ENCODE measurements around the gene TOM1L1.

Gene TOM1L1

GRCh38 chr17:54898576-54898975, 2.1 kb upstream of the TOM1L1 start:
- no peak for FAIRE-seq

DNA sequence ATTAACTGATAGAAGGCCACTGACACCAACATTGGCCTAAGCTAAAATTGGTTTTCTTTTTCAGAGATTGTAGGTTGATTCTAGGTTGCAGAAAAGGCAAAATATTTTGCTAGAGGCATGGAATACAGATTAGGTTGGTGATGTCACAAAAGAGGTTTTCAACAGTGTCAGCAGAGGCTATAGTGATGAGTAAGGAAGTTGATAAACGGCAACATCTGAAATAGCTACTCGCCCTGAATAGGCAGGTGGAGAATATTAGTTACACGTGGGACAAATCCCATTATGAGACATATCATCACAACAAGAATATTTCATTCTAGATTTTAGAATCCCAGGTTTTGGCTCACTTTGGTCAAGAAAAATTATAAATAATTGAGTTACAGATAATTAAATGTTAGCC, 1.5 kb upstream of the TOM1L1 start:
- FAIRE-seq = no peak

DNA sequence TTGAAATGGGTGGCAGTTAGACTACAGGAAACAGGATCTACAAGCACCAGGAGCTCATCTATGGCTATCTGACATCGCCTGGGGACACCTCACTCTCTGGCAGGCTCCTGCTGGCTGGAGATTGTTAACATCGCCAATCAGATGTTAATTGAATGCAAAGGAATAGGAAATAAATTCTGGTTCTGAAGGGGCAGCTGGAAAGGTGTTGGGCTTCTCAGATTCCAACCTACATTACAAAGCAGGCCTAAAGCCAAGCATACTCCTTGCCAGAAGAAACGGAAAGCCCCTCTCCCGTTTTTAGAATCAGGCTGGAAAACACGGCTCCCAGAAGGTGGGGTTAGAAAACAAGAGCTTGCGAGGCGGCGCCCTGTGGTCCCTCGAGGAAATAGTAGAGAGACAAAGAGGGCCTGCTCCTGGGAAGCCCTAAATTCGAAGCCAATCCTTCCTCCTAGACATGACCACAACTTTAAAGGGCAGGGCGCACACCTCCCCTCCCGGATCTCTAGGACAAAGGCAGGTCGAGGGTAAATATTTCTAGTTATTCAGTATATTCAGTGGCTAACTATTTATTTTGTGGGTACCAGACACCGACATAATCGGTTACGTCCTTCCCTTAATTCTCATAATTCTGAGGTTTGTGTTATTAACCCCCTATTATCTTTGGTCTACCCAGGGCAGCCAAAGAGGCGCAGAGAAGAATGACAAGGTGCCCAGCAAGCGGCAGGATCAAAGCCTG, 763 bp upstream of the TOM1L1 start:
- FAIRE-seq = no peak

DNA sequence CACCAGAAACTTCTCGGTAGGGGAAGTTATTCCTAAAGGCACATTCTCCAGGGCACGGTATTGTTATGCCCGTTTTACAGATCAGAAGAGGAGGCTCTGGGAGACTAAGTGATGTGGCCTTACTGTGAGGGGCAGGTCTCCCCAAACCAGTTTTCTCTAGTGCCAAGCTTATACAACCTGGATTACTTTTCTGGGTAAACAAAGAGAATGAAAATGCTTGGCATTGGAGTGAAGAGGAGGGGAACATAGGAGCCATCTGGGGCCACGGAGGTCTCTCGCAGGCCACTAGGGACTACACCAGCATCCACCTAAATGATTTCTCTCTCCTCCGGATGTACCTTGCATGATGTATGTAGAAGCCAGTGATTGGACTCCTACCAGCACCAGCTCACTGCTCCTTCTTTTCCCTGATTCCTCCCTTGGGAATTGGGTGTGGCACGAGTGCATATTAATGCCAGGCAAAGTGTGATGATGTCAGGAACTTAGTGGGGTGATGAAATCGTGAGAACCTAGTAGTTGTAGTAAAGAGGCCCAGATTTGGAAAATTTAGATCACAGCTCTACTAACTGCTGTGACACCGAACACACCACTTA, 674 bp downstream of the TOM1L1 start:
- no peak for FAIRE-seq

DNA sequence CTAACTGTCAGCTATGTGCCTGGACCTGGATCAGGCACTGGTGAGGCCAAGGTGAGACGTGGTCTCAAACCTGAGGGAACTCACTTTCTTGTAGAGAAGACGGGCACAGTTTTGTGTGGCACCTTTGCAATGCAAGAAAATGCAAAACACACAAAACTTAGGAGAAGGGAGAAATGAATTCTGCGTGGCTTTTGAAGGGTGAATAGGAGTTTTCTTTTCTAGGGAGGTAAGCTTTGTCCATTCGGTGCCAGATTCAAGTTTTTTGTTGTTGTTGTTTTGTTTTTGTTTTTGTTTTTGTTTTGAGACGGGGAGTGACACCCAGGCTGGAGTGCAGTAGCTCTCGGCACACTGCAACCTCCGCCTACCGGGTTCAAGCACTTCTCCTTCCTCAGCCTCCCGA, 1.4 kb downstream of the TOM1L1 start:
- no peak for FAIRE-seq

- FAIRE-seq = no peak
These were observed 2.0 kb downstream of the TOM1L1 start for GRCh38 chr17:54902611-54903010.

DNA sequence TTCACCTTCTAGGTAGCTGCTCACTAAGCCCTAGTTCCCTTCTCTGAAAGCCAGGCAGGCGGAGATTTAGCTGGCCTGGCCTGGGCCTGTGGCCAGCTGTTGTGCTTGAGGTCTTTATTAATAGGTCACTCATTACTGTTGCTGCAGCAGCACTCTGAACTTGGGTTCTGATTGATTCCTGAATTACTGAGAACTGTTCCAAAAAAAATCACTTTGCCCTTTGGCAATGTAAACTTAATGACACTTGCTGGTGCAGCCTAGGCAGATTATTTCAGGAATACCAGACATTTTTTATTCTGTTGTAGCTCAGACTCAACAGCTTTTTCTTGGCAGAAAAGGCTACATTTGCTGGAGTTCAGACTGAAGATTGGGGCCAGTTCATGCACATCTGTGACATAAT, 2.7 kb downstream of the TOM1L1 start:
- no peak for FAIRE-seq

- FAIRE-seq = no peak
These were observed 6.0 kb downstream of the TOM1L1 start for GRCh38 chr17:54906683-54907082.

DNA sequence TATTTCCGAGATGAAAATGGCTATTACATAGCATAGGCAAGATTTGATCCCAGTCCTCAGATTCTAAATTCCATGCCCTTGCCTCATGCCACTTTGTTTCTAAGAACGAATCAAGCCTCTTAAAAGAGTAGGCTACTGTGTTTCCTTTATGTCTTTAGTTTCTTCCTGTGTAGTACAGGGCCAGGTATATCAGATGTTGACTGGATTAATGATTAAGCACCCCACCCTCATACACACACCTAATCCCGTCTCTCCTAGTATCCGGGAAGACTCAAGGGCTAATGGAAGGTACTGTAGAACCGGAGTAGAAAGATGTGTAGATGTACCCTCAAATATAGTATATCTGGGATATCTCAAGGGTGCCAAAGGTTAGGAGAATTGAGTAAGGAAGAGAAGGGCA, 6.7 kb downstream of the TOM1L1 start:
- FAIRE-seq = no peak

- FAIRE-seq = no peak
These were observed 9.1 kb downstream of the TOM1L1 start for GRCh38 chr17:54909766-54910165.

GRCh38 chr17:54916721-54917120, 16.1 kb downstream of the TOM1L1 start:
- FAIRE-seq = no peak

GRCh38 chr17:54919425-54919824, 18.8 kb downstream of the TOM1L1 start:
- no peak for FAIRE-seq

GRCh38 chr17:54920819-54921218, 20.2 kb downstream of the TOM1L1 start:
- FAIRE-seq = no peak

DNA sequence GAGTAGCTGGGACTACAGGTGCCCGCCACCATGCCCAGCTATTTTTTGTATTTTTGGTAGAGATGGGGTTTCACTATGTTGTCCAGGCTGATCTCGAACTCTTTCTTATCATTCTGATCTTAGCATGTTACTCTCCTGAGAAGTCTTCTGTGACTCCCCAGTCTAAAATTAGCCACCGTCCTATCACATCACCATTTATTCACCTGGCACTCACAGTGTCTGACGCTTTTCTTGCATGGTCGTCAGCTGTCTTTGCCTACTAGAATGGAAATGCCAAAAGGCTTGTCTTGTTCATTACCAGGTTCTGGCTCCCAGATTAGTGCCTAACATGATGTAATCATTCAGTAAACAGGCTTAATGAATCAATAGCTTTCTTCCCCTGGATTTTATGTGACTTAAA, 23.8 kb downstream of the TOM1L1 start:
- no peak for FAIRE-seq

DNA sequence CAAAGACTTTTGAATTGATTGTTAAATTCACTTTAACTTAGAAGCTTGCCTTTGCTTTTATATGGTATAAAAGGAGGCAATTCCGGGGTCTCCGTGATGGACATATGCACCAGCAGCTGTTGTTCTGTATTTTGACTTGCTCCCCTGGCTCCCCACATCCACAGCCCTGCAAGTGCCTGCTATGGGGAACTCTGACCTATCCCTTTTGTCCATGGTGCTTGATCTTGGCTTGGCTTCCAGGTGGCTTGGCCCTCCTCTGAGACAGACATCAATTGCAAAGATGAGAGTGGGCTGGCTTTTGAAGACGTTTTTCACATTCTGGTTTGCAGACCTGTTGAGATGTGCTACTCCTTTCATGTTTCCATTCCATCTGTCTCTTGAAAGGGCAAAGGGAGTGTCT, 26.9 kb downstream of the TOM1L1 start:
- no peak for FAIRE-seq

DNA sequence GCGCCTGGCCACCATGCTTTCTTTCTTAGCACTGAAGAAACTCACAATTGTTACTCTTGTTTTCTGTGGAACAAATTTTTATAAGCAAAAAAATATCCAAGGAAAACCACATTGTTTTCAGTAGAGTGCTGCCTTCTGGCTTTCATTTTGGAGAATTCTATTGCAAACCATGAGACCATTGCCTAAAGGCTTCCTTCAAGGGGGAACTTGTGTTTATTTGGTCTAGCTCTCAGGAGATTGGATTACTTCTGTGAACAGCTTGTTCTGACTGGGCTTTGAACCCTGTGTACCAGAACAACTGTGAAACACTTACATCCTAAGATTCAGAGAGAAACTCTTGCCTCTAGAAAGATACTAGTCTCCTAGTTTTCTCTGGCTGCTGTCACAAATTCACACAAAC, 32.1 kb downstream of the TOM1L1 start:
- no peak for FAIRE-seq

DNA sequence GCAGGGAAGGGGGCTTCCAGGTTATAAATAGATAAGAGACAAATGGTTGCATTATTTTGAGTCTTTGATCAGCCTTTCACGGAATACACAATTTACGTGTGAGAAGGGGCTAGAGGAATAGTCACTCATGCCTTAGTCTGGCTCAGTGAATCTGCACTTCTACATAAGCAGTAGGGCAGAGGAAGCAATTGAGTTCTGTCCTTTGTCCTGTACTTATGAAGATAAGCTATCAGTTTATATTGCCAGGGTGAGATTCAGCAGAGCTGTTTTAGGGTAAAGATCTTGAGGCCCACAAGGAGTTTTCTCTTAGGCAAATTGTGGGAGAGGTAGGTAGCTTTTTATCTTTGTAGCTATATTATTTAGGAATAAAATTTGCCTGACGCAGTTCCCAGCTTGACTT, 33.3 kb downstream of the TOM1L1 start:
- no peak for FAIRE-seq

- FAIRE-seq = no peak
These were observed 34.8 kb downstream of the TOM1L1 start for GRCh38 chr17:54935471-54935870.

DNA sequence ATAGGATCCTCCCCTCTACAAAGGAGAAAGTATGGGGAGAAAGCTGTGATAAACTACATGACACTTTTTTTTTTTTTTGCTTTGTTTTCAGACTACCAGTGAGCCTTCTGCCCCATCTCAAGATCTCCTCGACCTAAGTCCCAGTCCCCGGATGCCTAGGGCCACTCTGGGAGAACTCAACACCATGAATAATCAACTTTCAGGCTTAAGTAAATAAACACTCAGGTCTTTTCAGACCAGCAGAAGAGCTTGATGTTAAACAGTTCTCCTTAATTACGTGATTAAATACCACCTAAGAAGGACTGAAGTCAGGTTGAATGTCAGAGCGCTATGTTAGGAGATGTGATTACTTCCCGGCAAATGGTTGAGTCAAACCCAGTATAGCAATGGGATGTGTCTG, 36.4 kb downstream of the TOM1L1 start:
- no peak for FAIRE-seq

- no peak for FAIRE-seq
These were observed 36.8 kb downstream of the TOM1L1 start for GRCh38 chr17:54937426-54937825.

DNA sequence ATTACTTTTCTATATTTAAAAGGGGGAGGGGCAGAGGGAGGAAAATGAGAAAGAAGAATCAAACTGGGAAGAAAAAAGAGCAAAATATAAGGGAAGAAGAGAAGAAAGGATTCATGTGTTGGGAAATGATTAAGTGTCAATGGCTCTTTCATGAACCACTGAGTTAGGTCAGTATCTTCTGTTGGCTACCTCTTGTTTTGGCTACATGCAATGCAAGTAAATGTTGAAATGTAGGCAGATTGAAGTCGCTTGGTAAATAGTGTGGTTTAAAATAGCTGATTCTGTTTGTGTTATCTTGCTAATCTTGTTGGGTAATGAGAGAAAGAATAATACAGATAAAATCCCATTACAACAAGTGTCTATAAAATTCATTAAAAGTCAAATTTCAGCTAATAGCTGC, 40.6 kb downstream of the TOM1L1 start:
- FAIRE-seq = no peak

DNA sequence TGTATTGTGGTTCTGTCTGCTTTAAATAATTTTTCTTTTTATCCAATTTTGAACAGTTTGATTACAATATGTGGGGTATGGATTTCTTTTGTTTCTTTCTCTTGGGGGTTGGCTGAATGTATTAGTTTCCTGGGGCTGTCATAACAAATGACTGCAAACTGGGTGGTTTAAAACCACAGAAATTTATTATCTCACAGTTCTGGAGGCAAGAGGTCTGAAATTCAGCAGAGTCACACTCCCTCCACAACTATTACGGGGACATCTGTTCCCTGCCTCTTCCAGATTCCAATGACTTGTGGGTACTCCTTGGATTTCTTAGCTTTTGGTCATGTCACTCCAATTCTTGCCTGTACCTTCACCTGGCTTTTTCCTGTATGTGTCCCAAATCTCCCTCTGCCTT, 44.1 kb downstream of the TOM1L1 start:
- no peak for FAIRE-seq

DNA sequence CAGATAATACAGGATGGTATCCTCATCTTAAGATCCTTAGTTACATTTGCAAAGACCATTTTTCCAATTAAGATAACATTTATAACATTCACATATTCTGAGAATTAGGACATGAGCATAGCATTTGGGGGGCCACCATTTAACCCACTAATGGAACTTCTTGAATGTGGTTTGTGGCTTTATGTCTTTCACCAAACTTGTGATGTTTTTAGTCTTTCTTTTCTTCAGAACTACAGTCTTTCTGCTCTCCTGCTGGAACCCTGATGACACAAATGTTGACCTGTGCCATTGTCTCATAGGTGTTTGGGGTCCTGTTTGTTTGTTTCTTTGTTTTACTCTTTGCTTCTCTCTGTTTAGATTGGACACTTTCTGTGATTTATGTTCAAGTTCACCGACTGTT, 44.6 kb downstream of the TOM1L1 start:
- FAIRE-seq = no peak

DNA sequence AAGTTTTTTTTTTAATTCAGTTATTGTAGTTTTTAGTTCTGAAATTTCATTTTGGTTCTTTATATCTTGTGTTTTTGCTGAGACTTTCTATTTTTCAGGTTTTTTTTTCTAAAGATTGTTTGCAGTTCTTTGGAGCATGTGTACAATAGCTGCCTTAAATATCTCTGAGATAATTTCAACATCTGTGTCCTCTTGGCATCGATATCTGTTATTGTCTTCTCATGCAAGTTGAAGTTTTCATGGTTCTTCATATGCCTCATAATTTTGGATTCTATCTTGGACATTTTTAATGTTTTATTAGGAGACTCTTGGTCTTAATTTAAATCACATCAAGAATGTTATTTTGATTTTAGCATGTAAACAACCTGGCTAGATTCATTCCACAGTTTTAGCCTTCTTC, 45.0 kb downstream of the TOM1L1 start:
- FAIRE-seq = no peak

- no peak for FAIRE-seq
These were observed 46.7 kb downstream of the TOM1L1 start for GRCh38 chr17:54947396-54947795.
